Osteoblast (primary cell): ENCODE results near the gene TDP1. TPM values are rescaled to one million over a fixed set of nuclear protein-coding genes. Genes with fewer than 3 reads are reported as not detected.

ENCODE experiments used
- DNase-seq: peaks from one replicate; pipeline ENCODE4 v3.0.0; 2011; ENCODE audit warnings: low spot score, mixed read lengths; ENCODE audit not compliant: insufficient read length; ENCODE audit errors: missing footprints
- H2AFZ ChIP-seq: 2 replicates; pipeline ENCODE4 v1.6.0; 2011; ENCODE audit warnings: mild to moderate bottlenecking, low read length
- H3K27ac ChIP-seq: 2 replicates; pipeline ENCODE4 v1.5.1; 2011; ENCODE audit warnings: mild to moderate bottlenecking, low read depth, low read length, moderate library complexity
- H3K27me3 ChIP-seq: 2 replicates; pipeline ENCODE4 v1.6.0; 2012; ENCODE audit warnings: mild to moderate bottlenecking, control low read depth, inconsistent platforms, low read length, moderate library complexity; ENCODE audit not compliant: insufficient read depth
- H3K36me3 ChIP-seq: 2 replicates; pipeline ENCODE4 v1.5.1; 2011; ENCODE audit warnings: mild to moderate bottlenecking, low read length, control low read depth, moderate library complexity; ENCODE audit not compliant: insufficient read depth
- H3K4me1 ChIP-seq: 2 replicates; pipeline ENCODE4 v1.5.1; 2011; ENCODE audit warnings: mild to moderate bottlenecking, low read length, control low read depth, moderate library complexity; ENCODE audit not compliant: insufficient read depth
- H3K4me2 ChIP-seq: 2 replicates; pipeline ENCODE4 v1.6.0; 2011; ENCODE audit warnings: mild to moderate bottlenecking, low read length; ENCODE audit not compliant: insufficient read depth
- H3K4me3 ChIP-seq: fragments of 200-600 bp; sonication (generic); 3 replicates; pipeline ENCODE4 v1.5.1; 2012; ENCODE audit warnings: mild to moderate bottlenecking, low read length, inconsistent platforms; ENCODE audit not compliant: insufficient read depth
- H3K79me2 ChIP-seq: 2 replicates; pipeline ENCODE4 v1.6.0; 2012; ENCODE audit warnings: mild to moderate bottlenecking, low read length, control low read depth, inconsistent platforms; ENCODE audit not compliant: insufficient read depth
- H3K9me3 ChIP-seq: 2 replicates; pipeline ENCODE4 v1.5.1; 2011; ENCODE audit warnings: low read depth, low read length, control low read depth
- H4K20me1 ChIP-seq: 2 replicates; pipeline ENCODE4 v1.6.0; 2012; ENCODE audit warnings: mild to moderate bottlenecking, low read length, control low read depth; ENCODE audit not compliant: insufficient read depth
- CTCF ChIP-seq: IDR thresholded peaks from 2 replicates; pipeline ENCODE4 v1.5.1; 2011; ENCODE audit warnings: mild to moderate bottlenecking, low read depth, low read length, moderate library complexity; ENCODE audit errors: extremely low read depth
- total RNA-seq: library from RNA; depleted of rRNA; stranded (reverse); fragments of >200 nt; gene quantifications from 2 replicates; pipeline ENCODE4 v1.2.3, GENCODE V29; 2012

TDP1 gene
- total RNA-seq, 1 donor, result 11.2 TPM

- H2AFZ ChIP-seq, result no peak overlapping the region
- no peak overlapping the region for H3K4me2 ChIP-seq
- no peaks in the 10 kb centered on the region for H3K9me3 ChIP-seq
- no peaks in the 10 kb centered on the region for H4K20me1 ChIP-seq
- peaks cover 59% of the 10 kb centered on the region for H3K36me3 ChIP-seq
- no peaks in the 10 kb centered on the region for H3K27me3 ChIP-seq
- no peak overlapping the region for H3K27ac ChIP-seq
- H3K4me3 ChIP-seq, result no peak overlapping the region
- no peaks in the 10 kb centered on the region for H3K79me2 ChIP-seq
- H3K4me1 ChIP-seq, result no peaks in the 10 kb centered on the region
- no peak for TF ChIP-seq CTCF
- no peak for DNase-seq
Measured at GRCh38 chr14:89983375-89983774, 27.6 kb downstream of the TDP1 start.

DNA sequence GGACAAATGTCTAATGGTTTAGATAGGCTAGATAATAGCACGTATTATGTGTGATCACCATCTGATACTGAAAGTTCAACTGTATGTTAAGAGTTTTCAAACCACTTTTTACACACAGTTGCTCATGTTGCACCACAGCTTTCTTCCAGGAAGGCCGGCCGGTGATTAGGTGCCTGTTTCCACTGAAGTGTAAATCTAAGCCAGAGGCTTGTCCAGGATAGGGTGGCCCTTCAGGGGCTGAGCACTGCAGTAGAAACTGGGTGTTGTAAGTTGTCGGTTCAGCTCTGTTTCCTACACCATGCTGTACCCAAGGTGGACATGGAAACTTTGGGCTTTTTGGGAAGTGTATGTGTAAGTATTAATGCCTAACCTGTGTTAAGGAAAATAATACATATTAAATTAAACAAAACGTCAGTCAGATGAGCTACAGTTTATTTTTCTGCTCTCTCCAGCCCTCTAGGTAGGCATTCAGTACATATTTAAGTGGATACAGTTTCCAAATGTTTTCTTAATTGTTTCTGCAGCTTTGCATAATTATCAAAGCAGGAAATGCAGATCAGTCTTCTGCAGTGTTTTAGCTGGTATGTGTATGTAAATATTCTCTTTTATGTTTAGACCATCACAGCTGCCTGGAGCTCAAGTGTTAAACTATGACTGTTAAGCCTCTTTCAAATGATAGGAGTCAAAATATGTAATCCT lies 30.9 kb downstream of the TDP1 start:
- no peak for TF ChIP-seq CTCF
- no peaks in the 10 kb centered on the region for H3K9me3 ChIP-seq
- H3K36me3 ChIP-seq, result peaks cover 48% of the 10 kb centered on the region
- H3K4me2 ChIP-seq, result no peak overlapping the region
- no peaks in the 10 kb centered on the region for H3K27me3 ChIP-seq
- no peaks in the 10 kb centered on the region for H3K79me2 ChIP-seq
- H3K27ac ChIP-seq, result no peak overlapping the region
- no peaks in the 10 kb centered on the region for H3K4me1 ChIP-seq
- H3K4me3 ChIP-seq, result no peak overlapping the region
- H4K20me1 ChIP-seq, result no peaks in the 10 kb centered on the region
- H2AFZ ChIP-seq, result no peak overlapping the region
- no peak for DNase-seq

GRCh38 chr14:89987161-89987475 lies 31.4 kb downstream of the TDP1 start:
- H3K9me3 ChIP-seq, result no peaks in the 10 kb centered on the region
- peaks cover 45% of the 10 kb centered on the region for H3K36me3 ChIP-seq
- no peaks in the 10 kb centered on the region for H3K79me2 ChIP-seq
- DNase-seq, result no peak
- H3K27ac ChIP-seq, result no peak overlapping the region
- TF ChIP-seq CTCF, result no peak
- no peak overlapping the region for H3K4me3 ChIP-seq
- H2AFZ ChIP-seq, result no peak overlapping the region
- H3K27me3 ChIP-seq, result no peaks in the 10 kb centered on the region
- H3K4me1 ChIP-seq, result no peaks in the 10 kb centered on the region
- H4K20me1 ChIP-seq, result no peaks in the 10 kb centered on the region
- H3K4me2 ChIP-seq, result no peak overlapping the region

DNA sequence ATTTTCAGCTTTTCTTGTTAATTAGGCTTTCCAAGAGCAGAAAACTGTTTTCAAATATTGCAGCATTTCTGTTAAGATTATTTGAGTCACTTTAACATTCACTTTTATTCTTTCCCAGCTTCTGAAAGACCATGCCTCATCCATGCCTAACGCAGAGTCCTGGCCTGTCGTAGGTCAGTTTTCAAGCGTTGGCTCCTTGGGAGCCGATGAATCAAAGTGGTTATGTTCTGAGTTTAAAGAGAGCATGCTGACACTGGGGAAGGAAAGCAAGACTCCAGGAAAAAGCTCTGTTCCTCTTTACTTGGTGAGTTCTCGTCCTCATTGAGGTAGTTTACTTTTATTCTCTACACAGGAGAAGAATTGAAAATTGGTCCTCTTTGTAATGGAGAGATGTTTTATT lies 33.1 kb downstream of the TDP1 start:
- Histone ChIP-seq H3K27ac (no peak overlapping the region), H2AFZ (no peak overlapping the region), H4K20me1 (no peaks in the 10 kb centered on the region), H3K79me2 (no peaks in the 10 kb centered on the region), H3K36me3 (peaks cover 52% of the 10 kb centered on the region), H3K9me3 (no peaks in the 10 kb centered on the region), H3K4me1 (no peaks in the 10 kb centered on the region), H3K27me3 (no peaks in the 10 kb centered on the region), H3K4me3 (no peak overlapping the region), H3K4me2 (no peak overlapping the region)
- no peak for TF ChIP-seq CTCF
- no peak for DNase-seq
